Panc1 (cell line): ENCODE measurements around the gene SIAH1.
"Not testable (repeated sequence)": the region's sequence is repeated elsewhere in the genome, so short reads cannot be mapped to it uniquely, and the experiment has no call there.

Source experiments
- POLR2AphosphoS5 ChIP-seq: IDR thresholded peaks from 2 replicates; pipeline ENCODE4 v1.6.1; 2012; ENCODE audit warnings: mild to moderate bottlenecking, low read depth, low read length, moderate library complexity
- TCF7L2 ChIP-seq: IDR thresholded peaks from 2 replicates; pipeline ENCODE4 v1.6.1; 2011; ENCODE audit warnings: mild to moderate bottlenecking, low read depth, low read length, inconsistent platforms
- TF ChIP-seq, protein P1 (sequence below): fragments of 450-650 bp; IDR thresholded peaks from 2 replicates; pipeline ENCODE4 v1.5.1; 2017; ENCODE audit warnings: mild to moderate bottlenecking
- TF ChIP-seq, protein P2 (sequence below), 2 experiments: IDR thresholded peaks; 2 replicates each; pipeline ENCODE4 v1.6.1; 2011 to 2012; ENCODE audit warnings: low read depth in 2 of 2, control low read depth in 1 of 2, low read length in 1 of 2, mild to moderate bottlenecking in 1 of 2, moderate library complexity in 1 of 2; ENCODE audit not compliant: insufficient read depth in 1 of 2

- TF ChIP-seq, protein P1, sequence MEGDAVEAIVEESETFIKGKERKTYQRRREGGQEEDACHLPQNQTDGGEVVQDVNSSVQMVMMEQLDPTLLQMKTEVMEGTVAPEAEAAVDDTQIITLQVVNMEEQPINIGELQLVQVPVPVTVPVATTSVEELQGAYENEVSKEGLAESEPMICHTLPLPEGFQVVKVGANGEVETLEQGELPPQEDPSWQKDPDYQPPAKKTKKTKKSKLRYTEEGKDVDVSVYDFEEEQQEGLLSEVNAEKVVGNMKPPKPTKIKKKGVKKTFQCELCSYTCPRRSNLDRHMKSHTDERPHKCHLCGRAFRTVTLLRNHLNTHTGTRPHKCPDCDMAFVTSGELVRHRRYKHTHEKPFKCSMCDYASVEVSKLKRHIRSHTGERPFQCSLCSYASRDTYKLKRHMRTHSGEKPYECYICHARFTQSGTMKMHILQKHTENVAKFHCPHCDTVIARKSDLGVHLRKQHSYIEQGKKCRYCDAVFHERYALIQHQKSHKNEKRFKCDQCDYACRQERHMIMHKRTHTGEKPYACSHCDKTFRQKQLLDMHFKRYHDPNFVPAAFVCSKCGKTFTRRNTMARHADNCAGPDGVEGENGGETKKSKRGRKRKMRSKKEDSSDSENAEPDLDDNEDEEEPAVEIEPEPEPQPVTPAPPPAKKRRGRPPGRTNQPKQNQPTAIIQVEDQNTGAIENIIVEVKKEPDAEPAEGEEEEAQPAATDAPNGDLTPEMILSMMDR, result not testable (repeated sequence)
- TF ChIP-seq POLR2AphosphoS5, TCF7L2: not testable (repeated sequence)
- TF ChIP-seq, protein P2, sequence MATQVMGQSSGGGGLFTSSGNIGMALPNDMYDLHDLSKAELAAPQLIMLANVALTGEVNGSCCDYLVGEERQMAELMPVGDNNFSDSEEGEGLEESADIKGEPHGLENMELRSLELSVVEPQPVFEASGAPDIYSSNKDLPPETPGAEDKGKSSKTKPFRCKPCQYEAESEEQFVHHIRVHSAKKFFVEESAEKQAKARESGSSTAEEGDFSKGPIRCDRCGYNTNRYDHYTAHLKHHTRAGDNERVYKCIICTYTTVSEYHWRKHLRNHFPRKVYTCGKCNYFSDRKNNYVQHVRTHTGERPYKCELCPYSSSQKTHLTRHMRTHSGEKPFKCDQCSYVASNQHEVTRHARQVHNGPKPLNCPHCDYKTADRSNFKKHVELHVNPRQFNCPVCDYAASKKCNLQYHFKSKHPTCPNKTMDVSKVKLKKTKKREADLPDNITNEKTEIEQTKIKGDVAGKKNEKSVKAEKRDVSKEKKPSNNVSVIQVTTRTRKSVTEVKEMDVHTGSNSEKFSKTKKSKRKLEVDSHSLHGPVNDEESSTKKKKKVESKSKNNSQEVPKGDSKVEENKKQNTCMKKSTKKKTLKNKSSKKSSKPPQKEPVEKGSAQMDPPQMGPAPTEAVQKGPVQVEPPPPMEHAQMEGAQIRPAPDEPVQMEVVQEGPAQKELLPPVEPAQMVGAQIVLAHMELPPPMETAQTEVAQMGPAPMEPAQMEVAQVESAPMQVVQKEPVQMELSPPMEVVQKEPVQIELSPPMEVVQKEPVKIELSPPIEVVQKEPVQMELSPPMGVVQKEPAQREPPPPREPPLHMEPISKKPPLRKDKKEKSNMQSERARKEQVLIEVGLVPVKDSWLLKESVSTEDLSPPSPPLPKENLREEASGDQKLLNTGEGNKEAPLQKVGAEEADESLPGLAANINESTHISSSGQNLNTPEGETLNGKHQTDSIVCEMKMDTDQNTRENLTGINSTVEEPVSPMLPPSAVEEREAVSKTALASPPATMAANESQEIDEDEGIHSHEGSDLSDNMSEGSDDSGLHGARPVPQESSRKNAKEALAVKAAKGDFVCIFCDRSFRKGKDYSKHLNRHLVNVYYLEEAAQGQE (IDR thresholded peaks at IDR 0.05; ENCODE audit: insufficient read depth in 1 of 2, low read depth in 2 of 2, low read length in 1 of 2), result not testable (repeated sequence)
Measured at GRCh38 chr16:48377301-48377700, 7.9 kb downstream of the SIAH1 start.
